ENCODE measurements around the gene SRGN. TPM values are rescaled to one million over a fixed set of nuclear protein-coding genes. Genes with fewer than 3 reads are reported as not detected.

Gene SRGN
- polyA plus RNA-seq, 1 experiment, result 83.5 TPM

DNA sequence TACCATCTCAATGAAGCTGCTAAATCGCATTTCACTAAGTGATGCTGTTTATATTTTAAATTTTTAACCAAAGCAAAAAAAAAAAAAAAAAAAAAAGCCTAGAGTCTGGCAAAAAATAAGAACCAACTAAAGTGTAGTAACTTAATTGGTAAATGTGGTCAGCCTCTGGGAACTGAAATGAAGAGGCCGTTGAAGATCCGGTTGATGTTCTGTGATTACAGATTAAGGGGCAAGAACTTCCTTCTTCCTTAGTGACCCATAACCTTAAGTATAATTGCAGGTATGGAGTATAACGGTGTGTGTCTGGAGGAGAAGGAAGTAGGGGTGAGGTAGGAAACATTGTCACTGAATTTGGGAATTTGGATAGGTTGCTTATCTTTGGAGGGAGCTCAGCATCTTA is 7.7 kb upstream of the SRGN start:
- no peaks in the 10 kb centered on the region; the same call in 1 of the 2 replicates for H3K27me3 ChIP-seq (ENCODE audit: control insufficient read depth, insufficient read depth, low read length)
- POLR2A ChIA-PET, result no interaction called here
- no peaks in the 10 kb centered on the region for H3K36me3 ChIP-seq (ENCODE audit: control insufficient read depth, insufficient read depth, low read length)
- CTCF ChIA-PET, result interaction anchor here (0.8 kb wide), 1 partner anchor 14 kb away, joined by 3 read pairs; no protein-coding TSS in a partner anchor
- TF ChIP-seq, protein P1, sequence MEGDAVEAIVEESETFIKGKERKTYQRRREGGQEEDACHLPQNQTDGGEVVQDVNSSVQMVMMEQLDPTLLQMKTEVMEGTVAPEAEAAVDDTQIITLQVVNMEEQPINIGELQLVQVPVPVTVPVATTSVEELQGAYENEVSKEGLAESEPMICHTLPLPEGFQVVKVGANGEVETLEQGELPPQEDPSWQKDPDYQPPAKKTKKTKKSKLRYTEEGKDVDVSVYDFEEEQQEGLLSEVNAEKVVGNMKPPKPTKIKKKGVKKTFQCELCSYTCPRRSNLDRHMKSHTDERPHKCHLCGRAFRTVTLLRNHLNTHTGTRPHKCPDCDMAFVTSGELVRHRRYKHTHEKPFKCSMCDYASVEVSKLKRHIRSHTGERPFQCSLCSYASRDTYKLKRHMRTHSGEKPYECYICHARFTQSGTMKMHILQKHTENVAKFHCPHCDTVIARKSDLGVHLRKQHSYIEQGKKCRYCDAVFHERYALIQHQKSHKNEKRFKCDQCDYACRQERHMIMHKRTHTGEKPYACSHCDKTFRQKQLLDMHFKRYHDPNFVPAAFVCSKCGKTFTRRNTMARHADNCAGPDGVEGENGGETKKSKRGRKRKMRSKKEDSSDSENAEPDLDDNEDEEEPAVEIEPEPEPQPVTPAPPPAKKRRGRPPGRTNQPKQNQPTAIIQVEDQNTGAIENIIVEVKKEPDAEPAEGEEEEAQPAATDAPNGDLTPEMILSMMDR (IDR thresholded peaks at IDR 0.05; ENCODE audit: insufficient read depth, low read depth, low read length), result no peak
- no peak for DNase-seq (ENCODE audit: low read depth)
- H3K4me3 ChIP-seq (ENCODE audit: low read depth, low read length), result no peak overlapping the region

DNA sequence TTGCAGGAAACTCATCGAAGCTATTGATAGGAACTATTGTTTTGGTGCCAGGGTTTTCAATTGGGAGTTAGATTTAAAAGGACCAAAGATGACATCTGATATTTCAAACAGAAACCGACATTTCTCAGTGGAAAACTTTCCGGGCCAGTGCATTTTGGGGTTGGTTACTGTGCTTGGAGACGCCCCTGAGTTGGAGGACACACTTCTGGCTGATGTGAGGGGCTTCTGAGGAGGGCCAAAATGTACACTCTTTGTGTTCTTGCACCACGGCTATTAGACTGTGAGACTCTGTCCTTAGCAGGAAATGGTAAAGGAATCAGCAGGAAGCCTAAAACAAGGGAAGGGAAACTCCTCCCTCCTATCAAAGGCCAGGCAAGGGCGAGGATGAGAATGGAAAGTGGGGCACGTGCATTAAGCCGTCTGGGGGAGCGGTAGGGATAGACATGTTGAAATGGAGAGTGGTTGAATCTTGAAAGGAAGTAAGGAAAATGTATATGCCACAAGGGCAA is 1.8 kb upstream of the SRGN start:
- no peaks in the 10 kb centered on the region for H3K36me3 ChIP-seq (ENCODE audit: control insufficient read depth, insufficient read depth, low read length)
- no peaks in the 10 kb centered on the region for H3K27me3 ChIP-seq (ENCODE audit: control insufficient read depth, insufficient read depth, low read length)
- no peak for DNase-seq (ENCODE audit: low read depth)
- ChIA-PET POLR2A (no interaction called here), CTCF (interaction anchor here (0.7 to 1.4 kb wide), 2 partner anchors 10 to 14 kb away, joined by 3 to 4 read pairs; no protein-coding TSS in a partner anchor)
- TF ChIP-seq, protein P1 (IDR thresholded peaks at IDR 0.05; ENCODE audit: insufficient read depth, low read depth, low read length), result no peak
- no peak overlapping the region for H3K4me3 ChIP-seq (ENCODE audit: low read depth, low read length)

DNA sequence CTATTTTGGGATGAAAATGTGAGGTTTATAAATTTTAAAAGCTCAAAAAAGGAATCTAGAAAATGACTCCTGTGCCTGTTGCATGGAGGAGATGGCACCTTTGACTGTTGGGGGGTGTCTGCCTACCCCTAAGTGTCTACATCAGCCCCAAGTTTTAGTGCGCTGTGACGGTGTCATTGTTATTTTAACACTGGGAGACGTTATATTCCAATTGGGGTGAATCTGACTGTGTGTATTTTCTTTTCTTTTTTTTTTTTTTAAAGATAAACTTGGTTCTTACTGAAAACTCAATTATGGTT is 517 bp downstream of the SRGN start:
- Histone ChIP-seq H3K4me3 (ENCODE audit: low read depth, low read length) (peak overlapping the region; percentile 6), H3K27me3 (ENCODE audit: control insufficient read depth, insufficient read depth, low read length) (no peaks in the 10 kb centered on the region), H3K36me3 (ENCODE audit: control insufficient read depth, insufficient read depth, low read length) (no peaks in the 10 kb centered on the region)
- TF ChIP-seq, protein P1 (IDR thresholded peaks at IDR 0.05; ENCODE audit: insufficient read depth, low read depth, low read length), result no peak
- POLR2A ChIA-PET, result no interaction called here
- CTCF ChIA-PET, result interaction anchor here (1.0 kb wide), 1 partner anchor 82 kb away, joined by 3 read pairs; no protein-coding TSS in a partner anchor
- no peak for DNase-seq (ENCODE audit: low read depth)

DNA sequence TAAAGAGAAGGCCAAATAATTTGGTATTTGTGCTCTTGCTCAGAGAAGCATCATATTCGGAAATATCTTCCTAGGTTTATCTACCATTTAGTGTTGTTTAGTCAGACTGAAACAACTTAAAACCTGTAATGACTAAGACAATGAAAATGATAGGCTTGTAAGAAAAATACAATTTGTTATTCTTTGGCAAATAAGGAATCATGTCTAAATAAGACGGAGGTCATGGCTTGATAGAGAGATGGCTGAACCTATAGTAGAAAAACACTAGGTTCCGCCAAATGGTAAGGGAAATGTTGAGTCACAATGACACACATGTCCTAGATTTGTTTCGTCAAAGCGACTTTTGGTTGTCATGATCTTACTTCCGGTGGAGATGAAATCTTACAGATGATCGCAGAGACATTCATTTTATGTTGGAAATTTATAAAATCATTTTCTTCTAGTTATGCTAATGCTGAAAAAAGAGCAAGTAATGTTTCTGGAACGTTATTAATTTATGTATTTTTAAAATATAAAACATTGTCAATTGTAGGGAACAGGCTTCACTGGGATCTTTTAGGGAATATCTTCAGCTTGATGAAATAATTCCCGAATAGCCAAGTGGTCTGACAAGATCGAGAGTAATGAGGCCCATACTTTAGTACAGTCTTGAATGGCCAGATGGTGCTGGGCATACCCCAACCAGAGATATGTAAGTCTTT is 1.0 kb downstream of the SRGN start:
- H3K36me3 ChIP-seq (ENCODE audit: control insufficient read depth, insufficient read depth, low read length), result no peaks in the 10 kb centered on the region
- ChIA-PET CTCF (interaction anchor here (1.0 to 1.2 kb wide), 3 partner anchors 34 to 83 kb away, joined by 3 read pairs; no protein-coding TSS in a partner anchor), POLR2A (no interaction called here)
- no peak for DNase-seq (ENCODE audit: low read depth)
- H3K27me3 ChIP-seq (ENCODE audit: control insufficient read depth, insufficient read depth, low read length), result no peaks in the 10 kb centered on the region
- no peak overlapping the region for H3K4me3 ChIP-seq (ENCODE audit: low read depth, low read length)
- TF ChIP-seq, protein P1 (IDR thresholded peaks at IDR 0.05; ENCODE audit: insufficient read depth, low read depth, low read length), result no peak

DNA sequence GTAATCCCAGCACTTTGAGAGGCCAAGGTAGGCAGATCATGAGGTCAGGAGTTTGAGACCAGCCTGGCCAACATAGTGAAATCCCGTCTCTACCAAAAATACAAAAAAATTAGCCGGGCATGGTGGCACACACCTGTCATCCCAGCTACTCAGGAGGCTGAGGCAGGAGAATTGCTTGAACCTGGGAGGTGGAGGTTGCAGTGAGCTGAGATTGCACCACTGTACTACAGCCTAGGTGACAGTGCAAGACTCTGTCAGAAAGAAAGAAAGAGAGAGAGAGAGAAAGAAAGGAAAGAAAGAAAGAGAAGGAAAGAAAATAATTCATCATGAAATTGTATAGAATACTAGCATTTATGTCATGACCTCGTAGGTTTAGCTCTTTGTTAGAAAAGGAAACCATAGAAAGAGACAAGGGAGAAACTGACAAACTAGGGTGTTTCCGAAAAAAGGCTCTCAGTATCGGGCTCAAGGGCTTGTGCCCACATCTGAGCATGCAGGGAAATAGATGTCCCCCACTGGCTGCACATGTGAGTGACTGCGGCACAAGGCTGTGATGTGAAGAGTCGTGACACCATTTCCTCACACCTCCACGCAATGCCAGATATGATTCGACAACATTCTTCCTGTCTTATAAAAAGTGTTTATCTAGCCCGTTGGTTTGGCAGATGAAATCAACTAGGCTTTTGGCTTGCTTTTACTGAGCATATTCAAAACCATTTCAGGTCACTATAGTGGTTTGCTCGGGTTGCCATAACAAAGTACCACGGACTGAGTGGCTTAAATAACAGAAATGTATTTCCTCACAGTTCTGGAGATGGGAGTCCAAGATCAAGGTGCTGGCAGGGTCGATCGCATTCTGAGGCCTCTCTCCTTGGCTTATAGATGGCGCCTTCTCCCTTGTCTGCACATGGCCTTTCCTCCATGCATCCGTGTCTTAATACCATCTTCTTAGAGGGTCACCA is 2.0 kb downstream of the SRGN start:
- no peaks in the 10 kb centered on the region for H3K36me3 ChIP-seq (ENCODE audit: control insufficient read depth, insufficient read depth, low read length)
- ChIA-PET POLR2A (no interaction called here), CTCF (interaction anchor here (1.0 to 1.2 kb wide), 4 partner anchors 33 to 109 kb away, joined by 3 read pairs; no protein-coding TSS in a partner anchor)
- TF ChIP-seq, protein P1 (IDR thresholded peaks at IDR 0.05; ENCODE audit: insufficient read depth, low read depth, low read length), result no peak
- H3K27me3 ChIP-seq (ENCODE audit: control insufficient read depth, insufficient read depth, low read length), result no peaks in the 10 kb centered on the region
- no peak for DNase-seq (ENCODE audit: low read depth)
- H3K4me3 ChIP-seq (ENCODE audit: low read depth, low read length), result no peak overlapping the region
